GM21423 (cell line): ENCODE data around the gene PTPRZ1.

Experiments used
- ATAC-seq: cut with Tn5 transposase; IDR thresholded peaks from one replicate; pipeline ENCODE4 v1.9.1; 2021; ENCODE audit warnings: mild to moderate bottlenecking, moderate library complexity; ENCODE audit not compliant: unreplicated experiment

The PTPRZ1 gene

GRCh38 chr7:121890833-121891232 is 17.9 kb downstream of the PTPRZ1 start:
- no peak for ATAC-seq

- ATAC-seq: no peak
These were observed 18.8 kb downstream of the PTPRZ1 start for GRCh38 chr7:121891731-121892130.

GRCh38 chr7:121901026-121901425 is 28.1 kb downstream of the PTPRZ1 start:
- ATAC-seq: peak; percentile 79

DNA sequence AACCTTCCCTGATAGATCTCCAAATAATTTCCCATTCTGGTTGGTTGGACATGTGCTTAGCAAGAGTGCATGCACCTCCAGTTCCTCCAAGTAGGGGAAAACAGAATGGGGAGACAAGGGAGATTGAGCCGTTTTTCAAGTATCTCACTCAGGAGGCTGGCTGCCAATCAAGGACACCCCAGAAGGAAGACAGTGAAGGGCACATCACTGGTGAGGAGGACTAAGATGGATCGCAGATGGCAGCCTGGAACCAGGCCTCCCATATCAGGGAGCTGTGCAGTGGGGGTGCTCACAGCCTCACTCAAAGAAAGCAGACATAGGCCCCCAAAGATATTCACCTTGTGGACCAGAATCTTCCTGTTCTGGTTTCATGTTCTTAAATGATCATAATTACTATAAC is 31.2 kb downstream of the PTPRZ1 start:
- ATAC-seq: no peak

DNA sequence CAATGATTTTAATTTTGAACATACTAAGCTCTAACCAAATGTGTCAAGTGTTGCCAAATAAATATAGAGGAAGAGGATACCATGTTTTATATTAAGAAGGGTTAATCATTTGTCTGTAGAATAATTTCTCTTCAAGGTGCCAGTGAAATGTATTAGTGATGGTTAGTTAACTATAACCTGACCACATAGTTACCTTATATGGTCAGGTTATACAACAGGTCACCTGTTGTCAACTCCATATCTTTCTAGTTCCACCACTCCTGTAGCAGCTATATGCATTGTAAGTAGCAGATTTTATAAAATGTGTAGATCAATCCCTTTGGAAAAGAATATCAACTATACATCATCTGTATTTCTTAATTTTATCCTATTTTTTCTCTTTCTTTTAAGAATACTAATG is 35.1 kb downstream of the PTPRZ1 start:
- no peak for ATAC-seq

GRCh38 chr7:121909716-121910345 is 36.9 kb downstream of the PTPRZ1 start:
- no peak for ATAC-seq

DNA sequence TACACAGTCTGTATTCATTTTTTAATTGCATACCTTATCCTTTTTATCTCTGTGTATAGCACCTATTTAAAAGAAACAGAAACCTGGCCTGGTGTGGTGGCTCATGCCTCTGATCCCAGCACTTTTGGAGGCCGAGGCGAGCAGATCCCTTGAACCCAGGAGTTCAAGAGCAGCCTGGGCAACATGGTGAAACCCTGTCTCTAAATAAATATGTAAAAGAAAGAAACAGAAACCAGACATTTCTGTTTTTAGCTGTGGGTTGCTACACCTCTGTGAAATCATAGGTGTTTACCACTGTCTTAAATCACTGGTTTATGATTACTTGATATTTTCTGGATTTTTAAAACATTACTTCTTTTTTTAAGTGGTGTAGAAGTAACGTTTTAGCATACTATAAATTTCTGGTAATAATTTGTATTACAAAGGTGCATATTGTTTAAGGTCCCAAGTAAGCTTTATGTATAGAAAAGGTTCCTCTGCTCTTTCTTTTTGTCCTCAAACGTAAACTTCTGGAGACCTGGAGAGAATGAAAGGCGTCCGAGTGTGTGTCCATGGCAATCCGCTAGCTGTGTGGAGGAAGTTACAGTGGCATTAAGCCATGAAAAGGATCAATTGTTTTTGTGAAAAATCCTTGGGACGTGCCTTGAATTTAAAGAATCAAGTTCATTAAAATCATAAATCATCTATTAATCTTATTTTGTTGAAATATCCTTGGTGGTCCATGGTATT is 41.1 kb downstream of the PTPRZ1 start:
- no peak for ATAC-seq

GRCh38 chr7:121914676-121915279 is 41.8 kb downstream of the PTPRZ1 start:
- ATAC-seq: no peak

GRCh38 chr7:121916211-121916610 is 43.2 kb downstream of the PTPRZ1 start:
- no peak for ATAC-seq

GRCh38 chr7:121919986-121920385 is 47.0 kb downstream of the PTPRZ1 start:
- no peak for ATAC-seq

GRCh38 chr7:121924269-121925186 is 51.6 kb downstream of the PTPRZ1 start:
- no peak for ATAC-seq

DNA sequence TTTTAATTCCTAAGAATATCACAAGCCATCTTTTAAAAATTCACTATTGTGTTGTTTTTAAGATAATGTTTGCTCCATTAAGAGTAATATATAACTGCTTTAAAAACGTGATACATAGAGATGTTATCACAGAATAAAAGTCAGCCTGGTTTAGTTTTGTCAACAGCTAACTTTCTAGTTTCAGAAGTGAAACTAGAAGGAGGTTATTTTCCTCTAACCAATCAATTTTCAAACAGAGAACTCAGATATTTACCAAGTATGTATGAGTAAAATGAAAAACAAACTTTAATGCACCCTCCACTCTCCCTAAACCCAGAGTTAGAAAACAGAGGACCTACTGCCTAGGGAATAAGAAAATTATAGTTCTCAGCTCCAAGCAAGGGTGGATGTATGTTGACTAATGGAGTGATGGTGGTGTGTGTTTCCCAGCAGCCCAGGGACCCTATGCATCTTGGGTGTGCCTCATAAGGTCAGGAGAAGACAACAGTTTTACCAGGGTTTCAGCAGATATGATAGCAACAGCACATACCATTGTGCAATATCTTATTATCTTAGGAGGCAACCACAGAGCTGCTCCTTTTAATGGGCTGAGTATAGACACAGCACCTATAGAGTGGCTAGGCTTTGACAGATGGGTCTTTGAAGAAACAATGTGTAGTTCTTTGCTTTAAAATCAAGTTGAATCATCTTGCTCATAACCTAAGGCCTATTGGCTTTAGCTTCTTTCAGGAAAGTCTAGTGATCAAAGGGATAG is 58.4 kb downstream of the PTPRZ1 start:
- no peak for ATAC-seq

GRCh38 chr7:121932768-121933167 is 59.8 kb downstream of the PTPRZ1 start:
- ATAC-seq: no peak

DNA sequence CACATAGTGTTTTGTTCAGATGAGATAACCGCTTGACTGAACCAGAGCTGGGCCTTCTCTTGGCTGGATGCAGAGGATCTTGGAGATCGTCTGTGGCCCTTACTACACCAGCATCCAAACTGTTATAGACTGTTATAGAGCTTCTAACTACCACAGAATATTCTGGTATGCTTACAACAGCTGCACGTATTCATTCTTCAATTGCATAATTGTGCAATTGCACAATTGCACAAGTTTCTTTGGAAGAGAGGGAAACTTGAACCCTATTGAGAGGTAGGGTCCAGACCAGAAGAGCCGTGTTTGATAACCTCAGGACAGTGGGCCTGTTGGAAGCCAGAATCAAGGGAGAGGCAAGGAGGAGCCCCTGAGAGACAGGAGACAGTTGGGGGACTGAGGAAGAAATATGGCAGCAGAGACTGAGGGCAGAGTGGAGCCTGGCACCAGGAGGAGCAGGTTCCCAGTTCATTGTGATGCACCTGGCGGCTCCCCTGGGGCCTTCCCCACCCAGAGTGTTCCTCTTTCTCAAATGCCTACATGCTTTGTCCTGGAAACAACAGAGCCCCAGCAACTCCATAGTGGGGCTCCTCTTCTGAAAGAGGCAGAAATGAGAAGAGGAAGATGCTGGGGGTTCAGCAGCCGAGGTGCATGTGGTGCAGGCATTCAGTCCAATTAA is 64.1 kb downstream of the PTPRZ1 start:
- ATAC-seq: no peak

GRCh38 chr7:121938429-121938996 is 65.6 kb downstream of the PTPRZ1 start:
- no peak for ATAC-seq

DNA sequence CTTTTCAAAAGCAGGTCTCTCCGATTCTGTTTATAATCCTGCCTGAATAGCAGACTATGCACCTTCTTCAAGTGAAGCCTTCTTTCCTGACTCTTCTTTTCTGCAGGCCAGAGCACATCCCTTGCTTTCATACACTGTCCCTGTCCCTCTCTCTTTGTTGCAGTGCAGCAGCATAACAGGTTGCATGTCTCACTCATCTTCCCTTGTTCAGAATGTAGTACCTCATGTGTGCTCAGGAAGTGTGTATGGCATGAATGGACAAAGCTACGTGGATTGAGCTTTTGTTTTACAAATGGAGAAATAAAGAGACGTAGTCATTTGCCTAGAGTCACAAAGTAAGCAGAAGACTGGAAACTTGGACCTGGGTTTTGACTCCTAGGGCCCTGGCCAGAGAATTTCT is 68.0 kb downstream of the PTPRZ1 start:
- ATAC-seq: no peak

DNA sequence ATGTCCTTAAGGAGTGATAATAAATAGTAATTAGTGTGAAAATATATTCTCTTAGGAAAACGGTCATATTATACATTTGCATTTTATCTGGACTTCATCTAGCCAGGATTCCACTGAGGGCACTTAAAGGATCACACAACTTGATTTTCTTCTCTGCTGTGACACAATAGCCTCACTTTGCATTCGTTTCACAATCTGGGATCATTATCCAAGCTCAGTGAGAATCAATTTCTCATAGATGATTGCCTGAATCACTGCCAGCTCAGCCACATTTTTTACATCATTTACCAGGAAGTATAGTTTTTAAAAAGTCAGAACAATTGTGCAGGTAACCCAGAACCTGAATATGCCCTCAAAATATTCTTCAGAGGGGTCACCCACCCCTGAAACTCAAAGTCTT is 68.9 kb downstream of the PTPRZ1 start:
- ATAC-seq: no peak

DNA sequence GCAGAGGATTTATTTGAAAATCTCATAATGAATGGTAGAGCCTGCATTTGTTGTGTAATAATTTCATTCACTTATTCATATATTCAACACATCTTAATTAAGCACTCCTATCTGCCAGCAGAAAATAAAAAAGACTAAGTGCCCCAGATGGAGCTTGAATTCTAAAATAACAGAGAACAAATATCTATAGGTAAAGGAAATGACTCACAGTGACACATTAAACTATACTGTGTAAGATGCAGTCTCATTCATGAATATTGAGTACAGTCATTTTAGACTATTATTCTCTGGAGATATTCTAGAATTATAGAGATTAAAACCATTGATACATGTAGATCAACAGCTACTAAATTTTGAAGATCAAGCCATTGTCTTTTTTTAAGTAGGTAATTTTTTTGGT is 72.1 kb downstream of the PTPRZ1 start:
- no peak for ATAC-seq

DNA sequence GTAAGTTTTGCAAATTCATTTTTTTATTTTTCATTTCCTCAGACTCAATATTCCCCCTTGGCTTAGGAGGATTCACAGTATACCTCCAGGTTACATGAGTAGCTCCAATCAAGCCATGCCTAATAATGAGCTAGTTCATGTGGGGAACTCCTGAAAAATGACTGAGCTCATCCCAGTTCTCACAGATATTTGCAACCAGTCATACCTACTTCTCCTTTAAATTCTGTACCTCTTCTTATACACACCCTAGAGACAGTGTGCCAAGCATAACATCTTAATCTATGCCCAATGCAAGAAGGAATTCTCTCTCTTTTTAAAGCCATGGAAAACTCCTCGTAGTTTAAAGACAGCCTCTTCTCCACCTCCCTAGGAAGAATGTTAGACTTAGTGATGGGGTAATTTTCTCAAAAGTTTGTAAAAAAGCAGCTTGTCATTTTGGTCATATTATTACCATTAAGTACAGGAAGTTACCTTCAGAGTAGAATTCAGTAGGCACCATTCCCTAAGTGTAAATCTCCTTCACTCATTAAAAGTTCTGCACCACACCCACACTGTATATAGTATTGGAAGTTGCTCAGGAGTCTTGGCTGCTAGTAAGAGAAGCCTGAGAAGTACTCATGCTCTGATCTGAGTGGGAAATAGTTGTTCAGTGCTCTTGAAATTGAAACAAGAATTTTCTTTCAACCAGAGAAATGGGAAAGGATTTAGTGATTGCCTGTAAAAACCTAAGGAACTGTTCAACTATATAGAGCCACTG is 72.7 kb downstream of the PTPRZ1 start:
- ATAC-seq: no peak
